HEK293 (cell line): ENCODE results near the gene AP3B1.
"Not testable (repeated sequence)": the region's sequence is repeated elsewhere in the genome, so short reads cannot be mapped to it uniquely, and the experiment has no call there.

Experiments
- CTCF ChIA-PET: fragments of 350-600 bp; formaldehyde crosslinking; extraction: SDS; loops from one replicate; lab custom pipeline; 2021; ENCODE audit warnings: antibody characterized with exemption; lab: Yijun Ruan, JAX
- POLR2A ChIA-PET: fragments of 300-600 bp; formaldehyde crosslinking; extraction: SDS; loops from one replicate; lab custom pipeline; 2020; ENCODE audit warnings: antibody characterized with exemption, inconsistent platforms; lab: Yijun Ruan, JAX
- H3K27ac ChIP-seq: fragments of 200-500 bp; sonication (Bioruptor generic); 2 replicates; pipeline ENCODE4 v1.5.1; 2014; ENCODE audit warnings: low read depth, low read length, control low read depth, inconsistent platforms; ENCODE audit errors: extremely low read depth
- H3K36me3 ChIP-seq, 2 experiments: fragments of 200-500 bp in 1 of 2; sonication (Bioruptor generic) in 1 of 2; 1 replicate in 1 of 2; 2 replicates in 1 of 2; pipeline ENCODE4 v1.5.1; 2014 to 2017; ENCODE audit warnings: inconsistent platforms in 2 of 2, low read length in 2 of 2; ENCODE audit not compliant: control insufficient read depth in 2 of 2, insufficient read depth in 1 of 2
- H3K4me1 ChIP-seq: fragments of 200-500 bp; sonication (Bioruptor generic); 2 replicates; pipeline ENCODE4 v1.5.1; 2014; ENCODE audit warnings: mild to moderate bottlenecking, low read length, inconsistent platforms; ENCODE audit not compliant: control insufficient read depth, insufficient read depth
- H3K4me3 ChIP-seq: 2 replicates; pipeline ENCODE4 v1.5.1; 2011; ENCODE audit warnings: low read depth, mild to moderate bottlenecking, control low read depth, low read length, moderate library complexity
- H3K9me3 ChIP-seq: fragments of 200-500 bp; sonication (Bioruptor generic); 2 replicates; pipeline ENCODE4 v1.5.1; 2014; ENCODE audit warnings: low read depth, low read length, inconsistent platforms; ENCODE audit not compliant: control insufficient read depth, insufficient read depth
- KLF8 ChIP-seq: fragments of 450-650 bp; formaldehyde crosslinking; IDR thresholded peaks from 2 replicates; pipeline ENCODE4 v1.5.1; 2016; ENCODE audit warnings: missing biosample characterization, missing genetic modification characterization
- PRDM4 ChIP-seq: fragments of 450-650 bp; formaldehyde crosslinking; IDR thresholded peaks from 2 replicates; pipeline ENCODE4 v1.5.1; 2017; ENCODE audit warnings: missing biosample characterization, missing genetic modification characterization
- RBAK ChIP-seq: fragments of 450-650 bp; formaldehyde crosslinking; IDR thresholded peaks from 2 replicates; pipeline ENCODE4 v1.5.1; 2016; ENCODE audit warnings: missing biosample characterization, missing genetic modification characterization
- WT1 ChIP-seq: fragments of 450-650 bp; formaldehyde crosslinking; IDR thresholded peaks from 2 replicates; pipeline ENCODE4 v1.5.1; 2016; ENCODE audit warnings: missing biosample characterization, missing genetic modification characterization
- ZNF133 ChIP-seq: fragments of 450-650 bp; formaldehyde crosslinking; IDR thresholded peaks from 2 replicates; pipeline ENCODE4 v1.5.1; 2016; ENCODE audit warnings: missing biosample characterization, missing genetic modification characterization
- ZNF146 ChIP-seq: fragments of 450-650 bp; formaldehyde crosslinking; IDR thresholded peaks from 2 replicates; pipeline ENCODE4 v1.5.1; 2016; ENCODE audit warnings: missing biosample characterization, missing genetic modification characterization
- ZNF155 ChIP-seq: fragments of 450-650 bp; formaldehyde crosslinking; IDR thresholded peaks from 2 replicates; pipeline ENCODE4 v1.5.1; 2016; ENCODE audit warnings: missing biosample characterization, missing genetic modification characterization
- ZNF175 ChIP-seq: fragments of 450-650 bp; formaldehyde crosslinking; IDR thresholded peaks from 2 replicates; pipeline ENCODE4 v1.5.1; 2016; ENCODE audit warnings: missing biosample characterization, missing genetic modification characterization
- ZNF18 ChIP-seq: fragments of 450-650 bp; formaldehyde crosslinking; IDR thresholded peaks from 2 replicates; pipeline ENCODE4 v1.5.1; 2016; ENCODE audit warnings: missing biosample characterization, missing genetic modification characterization
- ZNF214 ChIP-seq: fragments of 450-650 bp; formaldehyde crosslinking; IDR thresholded peaks from 2 replicates; pipeline ENCODE4 v1.5.1; 2017; ENCODE audit warnings: missing biosample characterization, mild to moderate bottlenecking, missing genetic modification characterization, borderline replicate concordance
- ZNF292 ChIP-seq: fragments of 450-650 bp; formaldehyde crosslinking; IDR thresholded peaks from 2 replicates; pipeline ENCODE4 v1.5.1; 2016; ENCODE audit warnings: low read depth, missing biosample characterization, missing genetic modification characterization, borderline replicate concordance
- ZNF404 ChIP-seq: fragments of 450-650 bp; formaldehyde crosslinking; IDR thresholded peaks from 2 replicates; pipeline ENCODE4 v1.5.1; 2017; ENCODE audit warnings: missing biosample characterization, missing genetic modification characterization
- ZNF48 ChIP-seq: fragments of 450-650 bp; formaldehyde crosslinking; IDR thresholded peaks from 2 replicates; pipeline ENCODE4 v1.5.1; 2016; ENCODE audit warnings: missing biosample characterization, missing genetic modification characterization
- ZNF530 ChIP-seq: fragments of 450-650 bp; formaldehyde crosslinking; IDR thresholded peaks from 2 replicates; pipeline ENCODE4 v1.5.1; 2016; ENCODE audit warnings: low read depth, missing biosample characterization, missing genetic modification characterization
- ZNF677 ChIP-seq: fragments of 450-650 bp; IDR thresholded peaks from 2 replicates; pipeline ENCODE4 v1.5.0; 2018; ENCODE audit warnings: missing biosample characterization, mild to moderate bottlenecking, missing genetic modification characterization, moderate library complexity
- ZNF768 ChIP-seq: fragments of 450-650 bp; formaldehyde crosslinking; IDR thresholded peaks from 2 replicates; pipeline ENCODE4 v1.5.1; 2018; ENCODE audit warnings: missing biosample characterization, mild to moderate bottlenecking, missing genetic modification characterization
- ZNF777 ChIP-seq: fragments of 450-650 bp; formaldehyde crosslinking; IDR thresholded peaks from 2 replicates; pipeline ENCODE4 v1.5.1; 2017; ENCODE audit warnings: missing biosample characterization, missing genetic modification characterization, borderline replicate concordance
- TF ChIP-seq, protein P1 (sequence below): fragments of 450-650 bp; formaldehyde crosslinking; IDR thresholded peaks from 2 replicates; pipeline ENCODE4 v1.5.1; 2016; ENCODE audit warnings: missing biosample characterization, missing genetic modification characterization
- TF ChIP-seq, protein P2 (sequence below): fragments of 450-650 bp; formaldehyde crosslinking; IDR thresholded peaks from 2 replicates; pipeline ENCODE4 v1.5.1; 2016; ENCODE audit warnings: missing biosample characterization, missing genetic modification characterization, low read depth

AP3B1 gene

DNA sequence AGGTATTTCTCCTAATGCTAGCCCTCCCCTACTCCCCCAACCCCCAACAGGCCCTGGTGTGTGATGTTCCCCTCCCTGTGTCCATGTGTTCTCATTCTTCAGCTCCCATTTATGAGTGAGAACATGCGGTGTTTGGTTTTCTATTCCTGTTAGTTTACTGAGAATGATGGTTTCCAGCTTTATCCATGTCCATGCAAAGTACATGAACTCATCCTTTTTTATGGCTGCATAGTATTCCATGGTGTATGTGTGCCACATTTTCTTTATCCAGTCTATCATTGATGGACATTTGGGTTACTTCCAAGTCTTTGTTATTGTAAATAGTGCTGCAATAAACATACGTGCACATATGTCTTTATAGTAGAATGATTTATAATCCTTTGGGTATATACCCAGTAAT lies 247.7 kb downstream of the AP3B1 start:
- H3K36me3 ChIP-seq, H3K4me3 ChIP-seq, H3K4me1 ChIP-seq, POLR2A ChIA-PET, H3K9me3 ChIP-seq, CTCF ChIA-PET, H3K27ac ChIP-seq: not testable (repeated sequence)
- TF ChIP-seq, protein P1, sequence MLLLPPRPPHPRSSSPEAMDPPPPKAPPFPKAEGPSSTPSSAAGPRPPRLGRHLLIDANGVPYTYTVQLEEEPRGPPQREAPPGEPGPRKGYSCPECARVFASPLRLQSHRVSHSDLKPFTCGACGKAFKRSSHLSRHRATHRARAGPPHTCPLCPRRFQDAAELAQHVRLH (tag by site-specific recombination) = 0 out of 2 replicates have a peak, but pooled peaks have one; percentile 42
- peak; percentile 91 for TF ChIP-seq ZNF146 (tag by site-specific recombination)

GRCh38 chr5:78046006-78046405 lies 248.5 kb downstream of the AP3B1 start:
- H3K27ac ChIP-seq = no peak overlapping the region
- no peaks in the 10 kb centered on the region for H3K36me3 ChIP-seq
- ChIA-PET CTCF (no interaction called here), POLR2A (no interaction called here)
- H3K4me1 ChIP-seq = peaks cover 5% of the 10 kb centered on the region
- no peak for TF ChIP-seq ZNF18 (tag by site-specific recombination)
- TF ChIP-seq KLF8 (tag by site-specific recombination) = no peak
- TF ChIP-seq, protein P2, sequence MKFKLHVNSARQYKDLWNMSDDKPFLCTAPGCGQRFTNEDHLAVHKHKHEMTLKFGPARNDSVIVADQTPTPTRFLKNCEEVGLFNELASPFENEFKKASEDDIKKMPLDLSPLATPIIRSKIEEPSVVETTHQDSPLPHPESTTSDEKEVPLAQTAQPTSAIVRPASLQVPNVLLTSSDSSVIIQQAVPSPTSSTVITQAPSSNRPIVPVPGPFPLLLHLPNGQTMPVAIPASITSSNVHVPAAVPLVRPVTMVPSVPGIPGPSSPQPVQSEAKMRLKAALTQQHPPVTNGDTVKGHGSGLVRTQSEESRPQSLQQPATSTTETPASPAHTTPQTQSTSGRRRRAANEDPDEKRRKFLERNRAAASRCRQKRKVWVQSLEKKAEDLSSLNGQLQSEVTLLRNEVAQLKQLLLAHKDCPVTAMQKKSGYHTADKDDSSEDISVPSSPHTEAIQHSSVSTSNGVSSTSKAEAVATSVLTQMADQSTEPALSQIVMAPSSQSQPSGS = no peak
- TF ChIP-seq RBAK (tag by site-specific recombination) = no peak
- TF ChIP-seq ZNF214 (tag by site-specific recombination) = no peak
- no peak for TF ChIP-seq ZNF155 (tag by site-specific recombination)
- no peak for TF ChIP-seq ZNF530
- TF ChIP-seq ZNF292 (tag by site-specific recombination) = no peak
- TF ChIP-seq PRDM4 = no peak
- TF ChIP-seq ZNF404 = no peak
- TF ChIP-seq ZNF677 (tag by site-specific recombination) = no peak
- no peak for TF ChIP-seq ZNF768 (tag by site-specific recombination)
- TF ChIP-seq ZNF133 (tag by site-specific recombination) = no peak
- no peak for TF ChIP-seq ZNF48 (tag by site-specific recombination)
- TF ChIP-seq ZNF175 = no peak
- TF ChIP-seq ZNF777 = no peak
- no peak for TF ChIP-seq WT1 (tag by site-specific recombination)
- H3K9me3 ChIP-seq = no peaks in the 10 kb centered on the region
- no peak overlapping the region for H3K4me3 ChIP-seq
